HG03103 (cell line): ENCODE results near the gene ERGIC1.

Experiments
- ATAC-seq: cut with Tn5 transposase; IDR thresholded peaks from one replicate; pipeline ENCODE4 v1.9.1; 2021; ENCODE audit warnings: low read depth; ENCODE audit not compliant: unreplicated experiment

ERGIC1 gene

GRCh38 chr5:172940268-172941066 is 106.4 kb downstream of the ERGIC1 start:
- ATAC-seq = no peak

DNA sequence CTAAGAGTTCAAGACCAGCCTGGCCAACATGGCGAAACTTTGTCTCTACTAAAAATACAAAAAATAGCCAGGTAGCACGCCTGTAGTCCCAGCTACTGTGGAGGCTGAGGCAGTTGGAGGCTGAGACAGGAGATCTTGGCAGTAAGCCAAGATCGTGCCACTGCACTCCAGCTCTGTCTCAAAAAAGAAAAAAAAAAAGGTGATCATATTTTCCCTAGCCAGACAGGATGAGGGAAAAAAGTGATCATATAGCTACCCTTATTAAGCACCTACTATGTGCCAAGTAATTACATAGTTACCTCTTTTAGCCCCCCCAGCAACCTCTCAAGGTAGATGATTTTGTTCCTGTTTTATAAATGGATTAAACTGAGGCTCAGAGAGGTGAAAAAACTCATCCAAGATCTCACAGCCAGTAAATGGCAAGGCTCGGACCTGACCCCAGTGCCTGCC is 107.0 kb downstream of the ERGIC1 start:
- no peak for ATAC-seq

GRCh38 chr5:172942556-172942955 is 108.5 kb downstream of the ERGIC1 start:
- no peak for ATAC-seq

DNA sequence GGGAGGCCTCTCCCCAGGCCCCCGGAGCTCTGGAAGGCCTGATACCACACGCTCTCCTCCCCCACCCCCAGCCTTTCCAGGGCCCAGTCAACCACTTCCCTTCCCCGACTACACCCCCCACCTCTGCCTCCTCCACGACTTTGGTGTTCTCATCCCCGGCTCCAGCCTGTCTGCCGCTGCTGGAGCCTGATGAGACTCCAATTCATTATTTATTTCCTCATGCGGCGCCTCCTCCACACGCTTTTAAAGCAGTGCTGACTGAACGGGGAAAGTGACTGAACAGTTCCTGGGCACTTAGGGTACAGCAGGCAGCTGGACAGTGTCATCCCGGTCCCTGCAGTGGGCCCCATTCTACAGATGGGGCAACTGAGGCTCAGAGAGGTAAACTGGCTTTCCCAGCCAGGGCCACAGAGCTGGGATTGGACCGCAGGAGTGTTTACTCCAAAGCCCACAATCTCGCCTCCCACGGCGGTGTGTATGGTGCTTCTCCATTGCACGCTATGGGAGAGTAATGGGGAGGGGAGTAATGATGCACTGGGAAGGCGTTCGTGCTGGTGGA is 109.3 kb downstream of the ERGIC1 start:
- ATAC-seq = no peak

DNA sequence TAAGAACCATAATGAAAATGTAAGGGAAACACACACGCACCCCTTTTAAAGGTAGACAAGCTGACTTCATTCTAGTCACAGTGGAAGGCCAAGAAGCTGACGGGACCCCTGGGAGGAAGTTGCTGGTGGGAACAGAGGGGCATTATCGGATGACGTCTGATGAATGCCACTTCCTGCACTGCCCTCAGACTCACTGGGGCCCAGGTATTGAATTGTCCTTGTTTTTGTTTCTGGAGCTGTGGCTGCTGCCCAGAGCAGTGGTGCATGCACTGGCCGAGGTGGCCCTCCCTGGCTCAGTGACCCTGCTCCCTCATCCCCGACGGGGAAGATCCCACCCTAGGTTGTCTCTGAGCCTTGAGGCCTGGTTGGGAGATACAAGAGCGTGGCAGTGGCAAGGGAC is 109.9 kb downstream of the ERGIC1 start:
- no peak for ATAC-seq

- ATAC-seq = no peak
Observed at GRCh38 chr5:172944741-172945140, 110.7 kb downstream of the ERGIC1 start.

DNA sequence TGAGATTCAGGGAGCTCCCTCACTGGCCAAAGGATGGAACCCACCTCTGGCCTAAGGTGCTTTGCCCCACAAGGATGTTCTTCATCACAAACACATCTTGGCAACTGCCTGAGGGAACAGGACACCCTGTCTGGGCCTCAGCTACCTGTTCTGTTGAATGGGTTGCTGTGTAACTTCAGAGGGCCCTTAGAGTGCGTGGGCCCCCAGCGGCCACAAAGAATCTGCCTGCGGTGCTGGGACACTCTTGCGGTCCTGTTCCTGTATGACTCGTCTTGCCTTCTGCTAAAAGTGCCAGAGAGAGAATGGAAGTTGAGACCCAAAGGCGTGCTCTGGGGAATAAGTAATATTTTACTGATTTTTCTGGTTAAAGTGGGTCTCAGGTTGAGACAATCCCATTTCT is 111.1 kb downstream of the ERGIC1 start:
- no peak for ATAC-seq

GRCh38 chr5:172946146-172946545 is 112.1 kb downstream of the ERGIC1 start:
- ATAC-seq = no peak

DNA sequence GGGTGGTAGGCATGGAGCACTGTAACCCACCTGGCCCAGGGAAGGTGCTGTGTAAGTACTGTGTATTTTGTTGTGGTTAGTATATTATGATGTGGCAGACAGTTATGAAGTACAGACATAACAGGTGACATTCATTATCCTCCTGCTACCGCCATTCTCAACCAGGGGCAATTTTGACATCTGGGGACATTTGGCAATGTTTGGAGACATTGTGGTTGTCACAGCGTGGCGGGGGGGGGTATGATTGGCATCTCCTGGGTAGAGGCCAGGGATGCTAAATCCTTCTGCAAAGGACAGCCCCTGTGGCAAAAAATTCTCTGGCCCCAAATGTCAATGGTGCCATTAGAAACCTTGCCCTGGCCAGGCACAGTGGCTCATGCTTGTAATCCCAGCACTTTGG is 115.4 kb downstream of the ERGIC1 start:
- no peak for ATAC-seq

- ATAC-seq = no peak
Observed at GRCh38 chr5:172950176-172950965, 116.3 kb downstream of the ERGIC1 start.

GRCh38 chr5:172951371-172952033 is 117.5 kb downstream of the ERGIC1 start:
- ATAC-seq = no peak

DNA sequence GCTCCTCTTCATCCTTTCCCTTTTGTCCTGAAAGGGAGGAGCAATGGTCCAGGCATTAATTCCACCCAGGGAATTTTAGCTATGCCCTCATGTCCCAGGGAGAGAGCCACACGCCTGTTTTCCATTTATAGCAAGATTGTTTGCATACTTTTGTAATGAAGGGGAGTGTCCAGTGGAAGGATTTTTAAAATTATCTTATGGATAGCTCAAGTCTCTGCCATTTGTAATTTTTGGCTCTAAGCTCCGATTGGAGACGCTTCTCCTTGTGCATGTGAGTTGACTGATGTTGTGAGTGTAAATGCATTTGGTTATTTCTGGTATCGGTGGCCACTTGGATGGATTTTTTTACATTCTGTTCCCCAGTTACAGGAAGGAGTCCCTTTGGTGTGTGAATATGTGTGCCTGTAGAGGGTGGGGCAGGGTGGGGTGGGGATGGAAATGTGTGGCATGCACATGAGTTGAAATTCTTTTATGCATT is 118.0 kb downstream of the ERGIC1 start:
- no peak for ATAC-seq

GRCh38 chr5:172953776-172954675 is 120.0 kb downstream of the ERGIC1 start:
- no peak for ATAC-seq

- no peak for ATAC-seq
Observed at GRCh38 chr5:172954751-172955159, 120.7 kb downstream of the ERGIC1 start.

DNA sequence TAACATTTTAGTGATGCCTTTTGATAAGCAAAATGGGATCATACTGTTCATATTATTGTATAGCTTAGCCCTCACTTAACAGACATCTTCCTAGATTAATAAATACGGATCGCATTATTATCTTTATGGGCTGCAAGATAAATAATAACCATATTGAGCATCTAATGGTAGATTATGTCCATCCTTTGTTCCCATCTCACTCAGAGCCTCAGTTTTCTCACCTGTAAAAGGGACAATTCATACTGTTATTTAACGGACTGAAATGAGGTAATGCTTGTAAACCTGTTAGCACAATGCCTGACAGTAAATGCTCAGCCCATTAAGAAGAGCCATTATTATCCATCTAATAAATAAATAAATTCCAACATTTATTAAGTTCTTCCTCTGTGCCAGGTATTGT is 122.2 kb downstream of the ERGIC1 start:
- no peak for ATAC-seq

GRCh38 chr5:172956936-172957335 is 122.9 kb downstream of the ERGIC1 start:
- no peak for ATAC-seq

DNA sequence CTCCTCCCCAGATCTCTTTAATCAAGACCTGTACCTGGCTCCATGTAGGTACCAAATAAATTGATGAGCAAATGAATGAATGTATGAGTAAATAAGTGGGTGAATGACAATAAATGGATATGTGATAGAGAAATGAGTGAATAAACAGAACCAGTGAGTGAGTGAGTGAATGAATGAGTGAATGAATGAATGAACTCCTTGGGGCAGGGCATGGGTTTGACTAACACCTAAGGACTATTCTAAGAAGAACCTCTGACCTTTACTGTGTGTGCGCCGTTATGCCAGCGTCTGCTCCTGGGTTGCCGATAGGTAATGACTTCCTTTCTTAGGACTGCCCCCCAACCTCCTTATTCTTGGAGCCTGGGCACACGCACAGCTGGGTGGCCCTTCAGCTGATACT is 123.4 kb downstream of the ERGIC1 start:
- ATAC-seq = no peak

DNA sequence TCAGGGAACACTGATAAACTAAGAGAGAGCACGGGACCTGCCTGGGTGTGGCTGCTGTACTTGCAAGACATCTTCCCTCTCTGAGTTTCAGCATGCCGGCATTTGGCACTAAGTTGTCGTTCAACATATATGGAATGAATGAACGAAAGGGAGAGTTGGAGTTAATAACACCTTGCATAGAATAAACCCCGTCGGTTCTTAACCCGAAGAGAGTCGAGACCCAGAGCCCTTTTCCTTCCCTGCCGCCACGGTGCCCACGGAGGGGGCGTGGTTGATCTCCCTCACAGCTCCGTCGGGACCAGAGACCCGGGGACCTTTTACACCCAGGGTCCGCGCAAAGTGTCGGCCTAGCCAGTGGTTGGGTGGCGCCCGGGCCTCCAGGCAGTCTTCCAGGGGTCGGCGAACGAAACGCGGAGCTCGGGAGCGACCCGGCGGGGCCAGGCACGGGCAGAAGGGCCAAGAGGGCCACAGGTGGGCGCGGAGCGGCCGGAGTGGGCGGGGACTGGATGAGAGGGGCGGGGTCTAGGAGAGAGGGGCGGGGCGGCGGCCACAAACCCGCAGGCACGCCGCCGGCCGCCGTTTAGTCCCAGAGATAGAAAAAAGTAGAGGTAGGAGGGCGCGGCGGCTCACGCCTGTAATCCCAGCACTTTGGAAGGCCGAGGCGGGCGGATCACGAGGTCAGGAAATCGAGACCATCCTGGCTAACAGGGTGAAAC is 124.4 kb downstream of the ERGIC1 start:
- ATAC-seq = peak; percentile 47
